ENCODE measurements around the gene KLHL17. TPM values are rescaled to one million over a fixed set of nuclear protein-coding genes. Genes with fewer than 3 reads are reported as not detected.
"Not testable (repeated sequence)": the region's sequence is repeated elsewhere in the genome, so short reads cannot be mapped to it uniquely, and the experiment has no call there.

KLHL17 gene
- polyA plus RNA-seq, 1 donor (not counting 4 experiments of a cell fraction or from before 2014, with no cell fraction given): 6.5 TPM

- no peaks in the 10 kb centered on the region for H3K9me3 ChIP-seq (ENCODE audit: control insufficient read depth, low read depth, low read length)
- H3K4me1 ChIP-seq (ENCODE audit: control insufficient read depth, extremely low read depth, insufficient read depth, low read length): peaks cover 5% of the 10 kb centered on the region
- no peak overlapping the region for H3K4me3 ChIP-seq (ENCODE audit: control insufficient read depth in 2 of 3, extremely low read depth in 1 of 3, insufficient read depth in 2 of 3, low read depth in 1 of 3, low read length in 3 of 3)
- no peaks in the 10 kb centered on the region for H3K9me1 ChIP-seq (ENCODE audit: control insufficient read depth, extremely low read depth, insufficient read depth, low read length)
- H3K36me3 ChIP-seq (ENCODE audit: control insufficient read depth in 2 of 2, extremely low read depth in 1 of 2, insufficient read depth in 2 of 2, low read length in 2 of 2): peaks cover 33 to 42% of the 10 kb centered on the region in 2 experiments
- peaks cover 25% of the 10 kb centered on the region for H3K27me3 ChIP-seq (ENCODE audit: control insufficient read depth, extremely low read depth, insufficient read depth, low read length)
- no peak overlapping the region for H3K27ac ChIP-seq (ENCODE audit: control insufficient read depth, insufficient read depth, low read length)
- H3K4me2 ChIP-seq (ENCODE audit: control insufficient read depth, extremely low read depth, insufficient read depth, low read depth, low read length): no peak overlapping the region
- dilution Hi-C loops (cut with MboI; ENCODE audit: extremely low pct_ligation_motif_present, low sequenced_read_pairs): no loop called here
- TF ChIP-seq EZH2 (IDR thresholded peaks at IDR 0.05; ENCODE audit: low read length): no peak
- no peak for TF ChIP-seq CTCF (optimal IDR thresholded peaks at IDR 0.05 in 1 of 3, IDR thresholded peaks at IDR 0.05 in 1 of 3, conservative IDR thresholded peaks at IDR 0.05 in 1 of 3; ENCODE audit: extremely low read depth in 1 of 3, insufficient read depth in 2 of 3, low read length in 3 of 3)
- H3K79me2 ChIP-seq (ENCODE audit: control insufficient read depth, insufficient read depth, low read length): peaks cover 3% of the 10 kb centered on the region
- H2AFZ ChIP-seq (ENCODE audit: control insufficient read depth, low read length): no peak overlapping the region
- no peak overlapping the region for H3K9ac ChIP-seq (ENCODE audit: control insufficient read depth, extremely low read depth, insufficient read depth, low read length)
- DNase-seq (ENCODE audit: low read depth, low spot score) (no peak), FAIRE-seq (no peak)
- H4K20me1 ChIP-seq (ENCODE audit: control insufficient read depth, extremely low read depth, insufficient read depth, low read length): no peaks in the 10 kb centered on the region
These were observed 14.5 kb upstream of the KLHL17 start for GRCh38 chr1:945688-946556.

DNA sequence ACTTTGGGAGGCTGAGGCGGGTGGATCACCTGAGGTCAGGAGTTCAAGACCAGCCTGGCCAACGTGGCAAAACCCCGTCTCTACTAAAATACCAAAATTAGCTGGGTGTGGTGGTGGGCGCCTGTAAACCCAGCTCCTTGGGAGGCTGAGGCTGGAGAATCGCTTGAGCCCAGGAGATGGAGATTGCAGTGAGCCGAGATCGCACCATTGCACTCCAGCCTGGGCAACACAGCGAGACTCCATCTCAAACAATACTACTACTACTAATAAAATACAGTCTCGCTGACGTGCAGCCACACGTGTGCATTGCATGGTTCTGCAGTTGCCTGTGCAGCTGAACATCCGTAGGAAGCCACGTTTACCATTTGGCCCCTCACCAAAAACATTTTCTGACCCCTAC lies 13.6 kb upstream of the KLHL17 start:
- H4K20me1 ChIP-seq (ENCODE audit: control insufficient read depth, extremely low read depth, insufficient read depth, low read length); FAIRE-seq; H3K27ac ChIP-seq (ENCODE audit: control insufficient read depth, insufficient read depth, low read length); dilution Hi-C loops (cut with MboI; ENCODE audit: extremely low pct_ligation_motif_present, low sequenced_read_pairs); H2AFZ ChIP-seq (ENCODE audit: control insufficient read depth, low read length); DNase-seq (ENCODE audit: low read depth, low spot score); H3K79me2 ChIP-seq (ENCODE audit: control insufficient read depth, insufficient read depth, low read length); H3K4me1 ChIP-seq (ENCODE audit: control insufficient read depth, extremely low read depth, insufficient read depth, low read length); H3K4me2 ChIP-seq (ENCODE audit: control insufficient read depth, extremely low read depth, insufficient read depth, low read depth, low read length); H3K4me3 ChIP-seq (ENCODE audit: control insufficient read depth in 2 of 3, extremely low read depth in 1 of 3, insufficient read depth in 2 of 3, low read depth in 1 of 3, low read length in 3 of 3); H3K9me1 ChIP-seq (ENCODE audit: control insufficient read depth, extremely low read depth, insufficient read depth, low read length); H3K9me3 ChIP-seq (ENCODE audit: control insufficient read depth, low read depth, low read length); H3K9ac ChIP-seq (ENCODE audit: control insufficient read depth, extremely low read depth, insufficient read depth, low read length): not testable (repeated sequence)
- H3K36me3 ChIP-seq (ENCODE audit: control insufficient read depth in 2 of 2, extremely low read depth in 1 of 2, insufficient read depth in 2 of 2, low read length in 2 of 2): peaks cover 42 to 46% of the 10 kb centered on the region in 2 experiments
- peaks cover 17% of the 10 kb centered on the region for H3K27me3 ChIP-seq (ENCODE audit: control insufficient read depth, extremely low read depth, insufficient read depth, low read length)
